ENCODE data around the gene DDX42. TPM values are rescaled to one million over a fixed set of nuclear protein-coding genes. Genes with fewer than 3 reads are reported as not detected.

DDX42 gene
- total RNA-seq, 1 experiment from 2014 or later, result 184 TPM

DNA sequence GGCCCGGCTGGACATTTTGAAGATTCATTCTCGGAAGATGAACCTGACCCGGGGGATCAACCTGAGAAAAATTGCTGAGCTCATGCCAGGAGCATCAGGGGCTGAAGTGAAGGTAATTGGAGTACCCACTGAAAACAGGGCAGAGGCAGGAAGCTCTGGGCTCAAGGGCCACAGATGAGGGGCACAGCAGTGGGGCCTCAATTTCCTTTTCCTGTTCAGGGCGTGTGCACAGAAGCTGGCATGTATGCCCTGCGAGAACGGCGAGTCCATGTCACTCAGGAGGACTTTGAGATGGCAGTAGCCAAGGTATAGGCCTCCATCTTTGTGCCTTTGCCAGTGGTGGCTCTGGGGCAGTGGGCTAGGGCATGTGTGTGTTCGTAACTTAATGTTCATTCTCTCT lies 57.5 kb downstream of the DDX42 start:
- no peak overlapping the region for H4K8ac ChIP-seq (replicated peaks; ENCODE audit: insufficient read length, low read depth, low read length)
- H4K5ac ChIP-seq (ENCODE audit: insufficient read length, low read depth, low read length), result no peak overlapping the region
- no peak overlapping the region for H3K4me3 Mint-ChIP-seq
- no peak overlapping the region for H3K56ac ChIP-seq (ENCODE audit: insufficient read length, low read depth, low read length)
- peaks cover 6% of the 10 kb centered on the region; the same call in 1 of the 2 replicates for H3K79me2 ChIP-seq (ENCODE audit: insufficient read depth, low read length)
- H3K23ac ChIP-seq (ENCODE audit: insufficient read length, low read depth, low read length), result no peak overlapping the region
- DNase-seq, result no peak
- no peak overlapping the region for H2BK12ac ChIP-seq (ENCODE audit: insufficient read length, low read depth, low read length)
- WGBS (ENCODE audit: extremely low coverage, insufficient read length, low lambda C conversion rate), result no CpG with 5 or more reads among the region's 8 CpGs
- H3K27ac Mint-ChIP-seq, result no peak overlapping the region
- TF ChIP-seq, protein P1, sequence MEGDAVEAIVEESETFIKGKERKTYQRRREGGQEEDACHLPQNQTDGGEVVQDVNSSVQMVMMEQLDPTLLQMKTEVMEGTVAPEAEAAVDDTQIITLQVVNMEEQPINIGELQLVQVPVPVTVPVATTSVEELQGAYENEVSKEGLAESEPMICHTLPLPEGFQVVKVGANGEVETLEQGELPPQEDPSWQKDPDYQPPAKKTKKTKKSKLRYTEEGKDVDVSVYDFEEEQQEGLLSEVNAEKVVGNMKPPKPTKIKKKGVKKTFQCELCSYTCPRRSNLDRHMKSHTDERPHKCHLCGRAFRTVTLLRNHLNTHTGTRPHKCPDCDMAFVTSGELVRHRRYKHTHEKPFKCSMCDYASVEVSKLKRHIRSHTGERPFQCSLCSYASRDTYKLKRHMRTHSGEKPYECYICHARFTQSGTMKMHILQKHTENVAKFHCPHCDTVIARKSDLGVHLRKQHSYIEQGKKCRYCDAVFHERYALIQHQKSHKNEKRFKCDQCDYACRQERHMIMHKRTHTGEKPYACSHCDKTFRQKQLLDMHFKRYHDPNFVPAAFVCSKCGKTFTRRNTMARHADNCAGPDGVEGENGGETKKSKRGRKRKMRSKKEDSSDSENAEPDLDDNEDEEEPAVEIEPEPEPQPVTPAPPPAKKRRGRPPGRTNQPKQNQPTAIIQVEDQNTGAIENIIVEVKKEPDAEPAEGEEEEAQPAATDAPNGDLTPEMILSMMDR (conservative IDR thresholded peaks at IDR 0.05), result no peak
- no peaks in the 10 kb centered on the region for H3K27me3 ChIP-seq (ENCODE audit: insufficient read depth, low read length)
- H3K27me3 Mint-ChIP-seq (ENCODE audit: low read depth), result no peaks in the 10 kb centered on the region; the same call in 1 of the 2 replicates
- peaks cover 2% of the 10 kb centered on the region for H4K20me1 ChIP-seq (ENCODE audit: control insufficient read depth, insufficient read depth, insufficient read length)
- no peak overlapping the region for H4K91ac ChIP-seq (ENCODE audit: insufficient read length, low read depth, low read length)
- no peak overlapping the region for H2BK20ac ChIP-seq (ENCODE audit: low read depth, low read length, poor library complexity, severe bottlenecking)
- H2AFZ ChIP-seq (ENCODE audit: low read length), result no peak overlapping the region
- no peaks in the 10 kb centered on the region for H3K4me1 ChIP-seq (ENCODE audit: insufficient read depth, low read length)
- peaks cover 6% of the 10 kb centered on the region for H3K23me2 ChIP-seq (ENCODE audit: insufficient read length, low read depth, low read length, poor library complexity, severe bottlenecking)
- H3T11ph ChIP-seq (ENCODE audit: low read length), result no peak overlapping the region
- H3K9me3 Mint-ChIP-seq, result no peaks in the 10 kb centered on the region; a peak in 1 of 5 replicates
- peaks cover 3% of the 10 kb centered on the region for H3K79me1 ChIP-seq (ENCODE audit: insufficient read depth, low read depth, low read length, poor library complexity, severe bottlenecking)
- no peak overlapping the region for H2BK5ac ChIP-seq (ENCODE audit: insufficient read length, low read length)
- H3K9me3 ChIP-seq (ENCODE audit: control insufficient read depth, low read depth, low read length), result no peaks in the 10 kb centered on the region
- no peak overlapping the region for H2BK15ac ChIP-seq (ENCODE audit: low read depth, low read length)
- H3K4ac ChIP-seq (ENCODE audit: low read depth, low read length), result no peak overlapping the region
- H3K4me1 Mint-ChIP-seq, result peaks cover 9 to 14% of the 10 kb centered on the region in 2 experiments
- H2AK5ac ChIP-seq (ENCODE audit: insufficient read length, low read length), result no peak overlapping the region
- no peak overlapping the region for H3K9ac ChIP-seq (ENCODE audit: extremely low read depth, insufficient read length, low read length)
- H3K4me2 ChIP-seq (ENCODE audit: insufficient read depth, insufficient read length, low read length), result no peak overlapping the region
- H3K36me3 Mint-ChIP-seq (ENCODE audit: insufficient read depth in 1 of 3, low read depth in 3 of 3), result peaks cover 57 to 92% (median 77%) of the 10 kb centered on the region in 3 experiments
- no peak overlapping the region for H3K14ac ChIP-seq (ENCODE audit: insufficient read depth, low read length)
- no peak overlapping the region for H3K18ac ChIP-seq (ENCODE audit: insufficient read length, low read depth, low read length)
- no peak overlapping the region for H3K27ac ChIP-seq (ENCODE audit: insufficient read length, low read depth, low read length)
- no peak overlapping the region for H2BK120ac ChIP-seq (ENCODE audit: low read depth, low read length, poor library complexity, severe bottlenecking)
